Measurements from ENCODE around the gene GRM8. TPM values are rescaled to one million over a fixed set of nuclear protein-coding genes. Genes with fewer than 3 reads are reported as not detected.

GRM8 gene
- total and polyA plus RNA-seq, 10 of the 15 experiments (the other 5 are each of a cell fraction or from before 2014, with no cell fraction given): 0.33 to 7.1 (median 0.45) TPM; not detected in 2

- no peaks in the 10 kb centered on the region for H3K4me1 ChIP-seq (ENCODE audit: control insufficient read depth, insufficient read depth, low read length)
- BruUV-seq (replicated peaks): no TSS peak
- no peak for ATAC-seq
- H3K27ac ChIP-seq (ENCODE audit: control insufficient read depth, insufficient read depth): no peak overlapping the region
- no peak overlapping the region for H3K4me3 ChIP-seq
- H4K20me1 ChIP-seq (ENCODE audit: control insufficient read depth, insufficient read depth): no peaks in the 10 kb centered on the region
- no peak for DNase-seq (ENCODE audit: low read depth, low spot score)
- no peaks in the 10 kb centered on the region for H3K27me3 ChIP-seq (replicated peaks in 1 of 2; ENCODE audit: control insufficient read depth in 2 of 2, insufficient read depth in 2 of 2, low read length in 1 of 2)
- SMC1A ChIA-PET (ENCODE audit: uncharacterized antibody, unreplicated experiment): interaction anchor here (1.0 to 2.2 kb wide), 2 partner anchors 10 to 71 kb away, joined by 3 to 12 read pairs; no protein-coding TSS in a partner anchor
- H3K36me3 ChIP-seq (ENCODE audit: control insufficient read depth in 2 of 2, insufficient read depth in 2 of 2, low read length in 1 of 2): no peaks in the 10 kb centered on the region
- no peak for FAIRE-seq
- TF ChIP-seq YBX1 (IDR thresholded peaks at IDR 0.05) (no peak), PAX8 (IDR thresholded peaks at IDR 0.05) (no peak), ZBED1 (IDR thresholded peaks at IDR 0.05; ENCODE audit: borderline replicate concordance) (no peak), EGR1 (IDR thresholded peaks at IDR 0.05; ENCODE audit: borderline replicate concordance in 1 of 2, low read depth in 2 of 2, low read length in 2 of 2) (no peak), RUNX3 (IDR thresholded peaks at IDR 0.05; ENCODE audit: low read length) (no peak), SIX5 (IDR thresholded peaks at IDR 0.05; ENCODE audit: low read depth, low read length, severe bottlenecking) (no peak), RAD51 (IDR thresholded peaks at IDR 0.05) (no peak), SMAD5 (IDR thresholded peaks at IDR 0.05; ENCODE audit: low read depth) (no peak), HDGF (IDR thresholded peaks at IDR 0.05) (no peak), ZBTB11 (CRISPR knock-in tag; IDR thresholded peaks at IDR 0.05) (no peak), E2F4 (IDR thresholded peaks at IDR 0.05; ENCODE audit: low read depth, low read length) (no peak)
- in situ Hi-C loops (cut with MboI): no loop called here
- H3K9me3 ChIP-seq (replicated peaks; ENCODE audit: control insufficient read depth, insufficient read depth, low read length): peaks cover 1% of the 10 kb centered on the region; the same call in 2 of the 3 replicates
- POLR2A ChIA-PET: no interaction called here
- no peaks in the 10 kb centered on the region for H3K79me2 ChIP-seq (ENCODE audit: control insufficient read depth, insufficient read depth, low read length)
- H3K9ac ChIP-seq (ENCODE audit: control insufficient read depth, insufficient read depth, low read length): no peak overlapping the region
- 69% methylated on average over 3 of the region's 3 CpGs for WGBS (ENCODE audit: insufficient coverage, insufficient replicate concordance, low lambda C conversion rate, missing lambda C conversion rate)
- CTCF ChIA-PET: interaction anchor here (0.6 kb wide), 1 partner anchor 1007 kb away, joined by 3 read pairs; no protein-coding TSS in a partner anchor
- intact Hi-C loops (cut with micrococcal nuclease; ENCODE audit: unreplicated experiment): no loop called here
- no peak overlapping the region for H3K4me2 ChIP-seq (ENCODE audit: control insufficient read depth, insufficient read depth)
- H2AFZ ChIP-seq (ENCODE audit: control insufficient read depth, low read depth, low read length): no peak overlapping the region
- RAD21 ChIA-PET (ENCODE audit: unreplicated experiment): no interaction called here
Measured at GRCh38 chr7:126483972-126484371, 768.8 kb downstream of the GRM8 start.

Data from GM12878 (cell line).